Panc1 (cell line): ENCODE data around the gene C22orf23. TPM values are rescaled to one million over a fixed set of nuclear protein-coding genes. Genes with fewer than 3 reads are reported as not detected.

ENCODE experiments used
- ATAC-seq: fragments of 200-7000 bp; cut with Tn5 transposase; 2 replicates; pipeline ENCODE4 v1.9.1; 2020; ENCODE audit warnings: mild to moderate bottlenecking, moderate library complexity
- BruUV-seq: library from RNA; stranded (reverse); fragments of 400-500 nt; replicated peaks from 2 replicates; lab custom pipeline; 2021; lab: Mats Ljungman, UMichigan
- CTCF ChIA-PET: fragments of 300-600 bp; sonication (Branson Sonifier 250); formaldehyde crosslinking; loops from one replicate; lab custom pipeline; 2022; ENCODE audit warnings: antibody characterized with exemption; lab: Charles Lee
- POLR2A ChIA-PET: fragments of 300-600 bp; sonication (Branson Sonifier 250); formaldehyde crosslinking; loops from one replicate; lab custom pipeline; 2022; ENCODE audit warnings: antibody characterized with exemption; lab: Charles Lee
- DNase-seq: peaks from one replicate; pipeline ENCODE4 v3.0.0-alpha.2; 2010; ENCODE audit warnings: low read depth, low spot score
- H3K27ac ChIP-seq: 2 replicates; pipeline ENCODE4 v1.5.1; 2011; ENCODE audit warnings: mild to moderate bottlenecking, low read length, inconsistent platforms
- H3K27me3 ChIP-seq: fragments of 200-500 bp; sonication (Bioruptor generic); 2 replicates; pipeline ENCODE4 v1.6.0; 2014; ENCODE audit warnings: low read length, inconsistent platforms; ENCODE audit not compliant: control insufficient read depth, insufficient read depth
- H3K36me3 ChIP-seq: fragments of 200-500 bp; sonication (Bioruptor generic); 2 replicates; pipeline ENCODE4 v1.5.1; 2014; ENCODE audit warnings: inconsistent platforms, mild to moderate bottlenecking, low read length, moderate library complexity; ENCODE audit not compliant: control insufficient read depth, insufficient read depth
- H3K4me1 ChIP-seq: 2 replicates; pipeline ENCODE4 v1.5.1; 2011; ENCODE audit warnings: inconsistent platforms, mild to moderate bottlenecking, low read length, moderate library complexity; ENCODE audit not compliant: control insufficient read depth, insufficient read depth
- H3K4me3 ChIP-seq, 2 experiments: 2 replicates each; pipeline ENCODE4 v1.5.1; 2011 to 2012; ENCODE audit warnings: low read depth in 2 of 2, low read length in 2 of 2, mild to moderate bottlenecking in 2 of 2, inconsistent platforms in 1 of 2, moderate library complexity in 1 of 2
- H3K9me3 ChIP-seq: fragments of 200-500 bp; sonication (Bioruptor generic); 2 replicates; pipeline ENCODE4 v1.5.1; 2014; ENCODE audit warnings: low read depth, mild to moderate bottlenecking, inconsistent platforms, low read length, moderate library complexity; ENCODE audit not compliant: control insufficient read depth, insufficient read depth
- POLR2AphosphoS5 ChIP-seq: IDR thresholded peaks from 2 replicates; pipeline ENCODE4 v1.6.1; 2012; ENCODE audit warnings: mild to moderate bottlenecking, low read depth, low read length, moderate library complexity
- SIN3A ChIP-seq: IDR thresholded peaks from 2 replicates; pipeline ENCODE4 v1.6.1; 2012; ENCODE audit warnings: low read depth, mild to moderate bottlenecking, low read length, moderate library complexity, borderline replicate concordance; ENCODE audit not compliant: insufficient read depth
- TCF7L2 ChIP-seq: IDR thresholded peaks from 2 replicates; pipeline ENCODE4 v1.6.1; 2011; ENCODE audit warnings: mild to moderate bottlenecking, low read depth, low read length, inconsistent platforms
- in situ Hi-C: cut with HindIII; loops from 2 replicates; pipeline ENCODE4 v1.10.0; 2016; ENCODE audit warnings: low sequenced_read_pairs, low pct_unique_long_range_greater_than_20kb
- intact Hi-C: fragments of 100-400 bp; cut with micrococcal nuclease; formaldehyde crosslinking; loops from one replicate; pipeline ENCODE4 v1.10.0; 2022; ENCODE audit not compliant: unreplicated experiment
- total RNA-seq: library from RNA; stranded (reverse); gene quantifications from one replicate; pipeline ENCODE4 v1.2.1, GENCODE V29; 2021; ENCODE audit not compliant: unreplicated experiment
- TF ChIP-seq, protein P1 (sequence below): fragments of 450-650 bp; IDR thresholded peaks from 2 replicates; pipeline ENCODE4 v1.5.1; 2017; ENCODE audit warnings: mild to moderate bottlenecking
- TF ChIP-seq, protein P2 (sequence below), 2 experiments: IDR thresholded peaks; 2 replicates each; pipeline ENCODE4 v1.6.1; 2011 to 2012; ENCODE audit warnings: low read depth in 2 of 2, control low read depth in 1 of 2, low read length in 1 of 2, mild to moderate bottlenecking in 1 of 2, moderate library complexity in 1 of 2; ENCODE audit not compliant: insufficient read depth in 1 of 2

Gene C22orf23
- total RNA-seq, 1 experiment from 2014 or later, result 0.49 TPM

- ChIA-PET POLR2A (no interaction called here), CTCF (no interaction called here)
- intact Hi-C loops (no loop called here), in situ Hi-C loops (no loop called here)
- H3K36me3 ChIP-seq, result no peaks in the 10 kb centered on the region
- no peak overlapping the region for H3K27ac ChIP-seq
- H3K27me3 ChIP-seq, result no peaks in the 10 kb centered on the region
- no peak overlapping the region for H3K4me3 ChIP-seq
- ATAC-seq, result no peak
- no peaks in the 10 kb centered on the region for H3K9me3 ChIP-seq
- no peak for DNase-seq
- no peak for TF ChIP-seq POLR2AphosphoS5
- TF ChIP-seq, protein P1, sequence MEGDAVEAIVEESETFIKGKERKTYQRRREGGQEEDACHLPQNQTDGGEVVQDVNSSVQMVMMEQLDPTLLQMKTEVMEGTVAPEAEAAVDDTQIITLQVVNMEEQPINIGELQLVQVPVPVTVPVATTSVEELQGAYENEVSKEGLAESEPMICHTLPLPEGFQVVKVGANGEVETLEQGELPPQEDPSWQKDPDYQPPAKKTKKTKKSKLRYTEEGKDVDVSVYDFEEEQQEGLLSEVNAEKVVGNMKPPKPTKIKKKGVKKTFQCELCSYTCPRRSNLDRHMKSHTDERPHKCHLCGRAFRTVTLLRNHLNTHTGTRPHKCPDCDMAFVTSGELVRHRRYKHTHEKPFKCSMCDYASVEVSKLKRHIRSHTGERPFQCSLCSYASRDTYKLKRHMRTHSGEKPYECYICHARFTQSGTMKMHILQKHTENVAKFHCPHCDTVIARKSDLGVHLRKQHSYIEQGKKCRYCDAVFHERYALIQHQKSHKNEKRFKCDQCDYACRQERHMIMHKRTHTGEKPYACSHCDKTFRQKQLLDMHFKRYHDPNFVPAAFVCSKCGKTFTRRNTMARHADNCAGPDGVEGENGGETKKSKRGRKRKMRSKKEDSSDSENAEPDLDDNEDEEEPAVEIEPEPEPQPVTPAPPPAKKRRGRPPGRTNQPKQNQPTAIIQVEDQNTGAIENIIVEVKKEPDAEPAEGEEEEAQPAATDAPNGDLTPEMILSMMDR, result no peak
- TF ChIP-seq, protein P2, sequence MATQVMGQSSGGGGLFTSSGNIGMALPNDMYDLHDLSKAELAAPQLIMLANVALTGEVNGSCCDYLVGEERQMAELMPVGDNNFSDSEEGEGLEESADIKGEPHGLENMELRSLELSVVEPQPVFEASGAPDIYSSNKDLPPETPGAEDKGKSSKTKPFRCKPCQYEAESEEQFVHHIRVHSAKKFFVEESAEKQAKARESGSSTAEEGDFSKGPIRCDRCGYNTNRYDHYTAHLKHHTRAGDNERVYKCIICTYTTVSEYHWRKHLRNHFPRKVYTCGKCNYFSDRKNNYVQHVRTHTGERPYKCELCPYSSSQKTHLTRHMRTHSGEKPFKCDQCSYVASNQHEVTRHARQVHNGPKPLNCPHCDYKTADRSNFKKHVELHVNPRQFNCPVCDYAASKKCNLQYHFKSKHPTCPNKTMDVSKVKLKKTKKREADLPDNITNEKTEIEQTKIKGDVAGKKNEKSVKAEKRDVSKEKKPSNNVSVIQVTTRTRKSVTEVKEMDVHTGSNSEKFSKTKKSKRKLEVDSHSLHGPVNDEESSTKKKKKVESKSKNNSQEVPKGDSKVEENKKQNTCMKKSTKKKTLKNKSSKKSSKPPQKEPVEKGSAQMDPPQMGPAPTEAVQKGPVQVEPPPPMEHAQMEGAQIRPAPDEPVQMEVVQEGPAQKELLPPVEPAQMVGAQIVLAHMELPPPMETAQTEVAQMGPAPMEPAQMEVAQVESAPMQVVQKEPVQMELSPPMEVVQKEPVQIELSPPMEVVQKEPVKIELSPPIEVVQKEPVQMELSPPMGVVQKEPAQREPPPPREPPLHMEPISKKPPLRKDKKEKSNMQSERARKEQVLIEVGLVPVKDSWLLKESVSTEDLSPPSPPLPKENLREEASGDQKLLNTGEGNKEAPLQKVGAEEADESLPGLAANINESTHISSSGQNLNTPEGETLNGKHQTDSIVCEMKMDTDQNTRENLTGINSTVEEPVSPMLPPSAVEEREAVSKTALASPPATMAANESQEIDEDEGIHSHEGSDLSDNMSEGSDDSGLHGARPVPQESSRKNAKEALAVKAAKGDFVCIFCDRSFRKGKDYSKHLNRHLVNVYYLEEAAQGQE (IDR thresholded peaks at IDR 0.05; ENCODE audit: insufficient read depth in 1 of 2, low read depth in 2 of 2, low read length in 1 of 2), result no peak
- no peak for TF ChIP-seq TCF7L2
- no peak for TF ChIP-seq SIN3A
- peaks cover 5% of the 10 kb centered on the region; the same call in 1 of the 2 replicates for H3K4me1 ChIP-seq
- BruUV-seq, result no TSS peak
Measured at GRCh38 chr22:37912171-37912570, 41.2 kb downstream of the C22orf23 start.

DNA sequence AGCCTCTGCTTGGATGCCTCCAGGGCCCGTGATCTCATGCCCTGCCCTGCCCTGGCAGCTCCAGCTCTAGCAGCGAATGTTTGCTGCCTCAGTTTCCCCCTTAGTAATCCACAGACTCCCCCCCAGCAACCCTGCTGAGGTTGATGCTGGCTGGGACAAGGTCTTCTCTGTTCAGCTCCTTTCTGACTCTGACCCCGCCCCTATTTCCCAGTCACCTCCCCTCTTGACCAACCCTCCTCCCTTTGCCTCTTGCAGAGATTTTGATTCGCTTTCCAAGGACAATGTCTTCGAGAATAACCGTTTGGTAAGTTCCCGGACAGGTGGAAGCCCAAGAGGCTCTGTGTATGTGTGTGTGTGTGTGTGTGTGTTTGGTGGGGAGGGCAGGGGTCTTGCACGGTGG is 41.7 kb downstream of the C22orf23 start:
- CTCF ChIA-PET, result no interaction called here
- no TSS peak for BruUV-seq
- H3K4me1 ChIP-seq, result peaks cover 5% of the 10 kb centered on the region; the same call in 1 of the 2 replicates
- no peak overlapping the region for H3K4me3 ChIP-seq
- no peaks in the 10 kb centered on the region for H3K27me3 ChIP-seq
- DNase-seq (no peak), ATAC-seq (no peak)
- TF ChIP-seq, protein P1, result no peak
- TF ChIP-seq SIN3A (no peak), POLR2AphosphoS5 (no peak), TCF7L2 (no peak)
- TF ChIP-seq, protein P2 (IDR thresholded peaks at IDR 0.05; ENCODE audit: insufficient read depth in 1 of 2, low read depth in 2 of 2, low read length in 1 of 2), result no peak
- in situ Hi-C loops (no loop called here), intact Hi-C loops (no loop called here)
- H3K36me3 ChIP-seq, result no peaks in the 10 kb centered on the region
- H3K27ac ChIP-seq, result no peak overlapping the region
- H3K9me3 ChIP-seq, result no peaks in the 10 kb centered on the region
- POLR2A ChIA-PET, result no interaction called here
